Endodermal cell (in vitro differentiated cells): ENCODE measurements around the gene PPP3CB. TPM values are rescaled to one million over a fixed set of nuclear protein-coding genes. Genes with fewer than 3 reads are reported as not detected.

Experiments used
- DNase-seq: peaks from one replicate; pipeline ENCODE4 v3.0.0-alpha.2; 2017
- H3K27ac ChIP-seq: 2 replicates; pipeline ENCODE4 v1.5.1; 2013; ENCODE audit warnings: mild to moderate bottlenecking, low read depth, low read length, moderate library complexity
- H3K27me3 ChIP-seq: 2 replicates; pipeline ENCODE4 v1.6.1; 2013; ENCODE audit warnings: mild to moderate bottlenecking, low read length, moderate library complexity; ENCODE audit not compliant: insufficient read depth, control insufficient read depth, poor library complexity, severe bottlenecking
- H3K36me3 ChIP-seq: 2 replicates; pipeline ENCODE4 v1.7.0; 2013; ENCODE audit warnings: mild to moderate bottlenecking, low read length, moderate library complexity; ENCODE audit not compliant: control insufficient read depth, insufficient read depth
- H3K4me1 ChIP-seq: one replicate; pipeline ENCODE4 v1.7.0; 2013; ENCODE audit warnings: low read length; ENCODE audit not compliant: control insufficient read depth, insufficient read depth
- H3K4me3 ChIP-seq: 2 replicates; pipeline ENCODE4 v1.5.1; 2013; ENCODE audit warnings: mild to moderate bottlenecking, low read length, moderate library complexity
- H3K9ac ChIP-seq: 2 replicates; pipeline ENCODE4 v1.6.1; 2013; ENCODE audit warnings: mild to moderate bottlenecking, low read length, moderate library complexity; ENCODE audit not compliant: poor library complexity, severe bottlenecking; ENCODE audit errors: extremely low read depth
- H3K9me3 ChIP-seq: 2 replicates; pipeline ENCODE4 v1.6.1; 2013; ENCODE audit warnings: mild to moderate bottlenecking, low read length, moderate library complexity; ENCODE audit not compliant: control insufficient read depth
- H3K27ac Mint-ChIP-seq: 2 replicates; pipeline ENCODE4 v1.8.0; 2020; ENCODE audit warnings: mixed read lengths
- H3K27me3 Mint-ChIP-seq: 2 replicates; pipeline ENCODE4 v1.8.0; 2021; ENCODE audit warnings: mild to moderate bottlenecking, mixed read lengths; ENCODE audit not compliant: insufficient read depth
- H3K36me3 Mint-ChIP-seq: 2 replicates; pipeline ENCODE4 v1.8.0; 2020; ENCODE audit warnings: low read depth, mixed read lengths
- H3K4me1 Mint-ChIP-seq: 2 replicates; pipeline ENCODE4 v1.8.0; 2020; ENCODE audit warnings: mixed read lengths
- H3K4me3 Mint-ChIP-seq: 2 replicates; pipeline ENCODE4 v1.8.0; 2020; ENCODE audit warnings: mild to moderate bottlenecking, moderate library complexity, mixed read lengths
- H3K9me3 Mint-ChIP-seq: 2 replicates; pipeline ENCODE4 v1.8.0; 2020; ENCODE audit warnings: mild to moderate bottlenecking, mixed read lengths
- CTCF ChIP-seq: fragments of 200-600 bp; sonication (generic); conservative IDR thresholded peaks from 2 replicates; pipeline ENCODE4 v1.5.0; 2021; ENCODE audit warnings: antibody characterized with exemption, mild to moderate bottlenecking
- WGBS, 2 experiments: methylation state at CpG; one replicate each; pipeline versions ENCODE4 v1.1.5 to v1.1.7; 2013; ENCODE audit warnings: missing lambda C conversion rate in 2 of 2, mixed read lengths in 1 of 2; ENCODE audit not compliant: insufficient coverage in 1 of 2, insufficient read length in 1 of 2; 5-methylcytosine and 5-hydroxymethylcytosine counted together
- total RNA-seq, 2 donors: library from RNA; stranded (reverse); fragmentation: NEBNext Ultra II Directional in 1 of 2; extraction: Animal tissue kit (Norgen Biotek cat#: 25700) in 1 of 2; gene quantifications; 2 replicates in 1 of 2; 3 replicates in 1 of 2; pipeline ENCODE4 v1.2.1, GENCODE V29; 2021

PPP3CB gene
- total RNA-seq, 2 donors from 2014 or later, result 39.2 to 40.2 TPM

GRCh38 chr10:73439055-73439454 lies 56.8 kb downstream of the PPP3CB start:
- no peak overlapping the region for H3K4me3 Mint-ChIP-seq
- Histone ChIP-seq H3K36me3 (peaks cover 57% of the 10 kb centered on the region), H3K4me3 (no peak overlapping the region), H3K27ac (no peak overlapping the region), H3K27me3 (no peaks in the 10 kb centered on the region), H3K9ac (no peak overlapping the region), H3K9me3 (no peaks in the 10 kb centered on the region), H3K4me1 (peaks cover 2% of the 10 kb centered on the region)
- H3K27ac Mint-ChIP-seq, result no peak overlapping the region
- WGBS, 2 experiments, result 100% methylated on average over 1 of the region's 1 CpG; no CpG with 5 or more reads in 1 of the 2 experiments
- H3K9me3 Mint-ChIP-seq, result no peaks in the 10 kb centered on the region
- no peaks in the 10 kb centered on the region for H3K27me3 Mint-ChIP-seq
- DNase-seq, result no peak
- H3K36me3 Mint-ChIP-seq, result peaks cover 12% of the 10 kb centered on the region
- TF ChIP-seq CTCF, result no peak
- peaks cover 7% of the 10 kb centered on the region for H3K4me1 Mint-ChIP-seq

GRCh38 chr10:73433538-73433867 lies 62.3 kb downstream of the PPP3CB start, which contains the start of gene MSS51:
Gene MSS51, minus strand, starts transcription at chr10:73433561. Its CDS starts 5,277 bp downstream, at chr10:73428284.
- no peak within 1 kb of the TSS for H3K27ac ChIP-seq
- H3K4me3 Mint-ChIP-seq, result no peak within 1 kb of the TSS

GRCh38 chr10:73432646-73433537 lies 62.9 kb downstream of the PPP3CB start:
- no peaks in the 10 kb centered on the region for H3K27me3 Mint-ChIP-seq
- WGBS, 2 experiments, result 84 to 88% methylated on average over 1 to 2 of the region's 2 CpGs
- H3K4me1 ChIP-seq, result peaks cover 10% of the 10 kb centered on the region

More at GRCh38 chr10:73433538-73433867, 62.3 kb downstream of the PPP3CB start, which contains the start of gene MSS51:
- no peak for TF ChIP-seq CTCF
- H3K27me3 ChIP-seq, result no peaks in the 10 kb centered on the region
- H3K36me3 ChIP-seq, result peaks cover 43% of the 10 kb centered on the region
- H3K27ac Mint-ChIP-seq, result no peak within 1 kb of the TSS
- H3K4me1 ChIP-seq, result peaks cover 10% of the 10 kb centered on the region
- H3K4me1 Mint-ChIP-seq, result peaks cover 22% of the 10 kb centered on the region
- H3K9me3 ChIP-seq, result peaks cover 6% of the 10 kb centered on the region
- no peaks in the 10 kb centered on the region for H3K27me3 Mint-ChIP-seq
- H3K36me3 Mint-ChIP-seq, result peaks cover 16% of the 10 kb centered on the region
- DNase-seq, result no peak
- H3K9me3 Mint-ChIP-seq, result no peaks in the 10 kb centered on the region
- no peak within 1 kb of the TSS for H3K9ac ChIP-seq
- H3K4me3 ChIP-seq, result no peak within 1 kb of the TSS

More at GRCh38 chr10:73432646-73433537, 62.9 kb downstream of the PPP3CB start:
- no peak for TF ChIP-seq CTCF
- H3K36me3 Mint-ChIP-seq, result peaks cover 16% of the 10 kb centered on the region
- DNase-seq, result no peak
- Histone ChIP-seq H3K36me3 (peaks cover 43% of the 10 kb centered on the region), H3K27me3 (no peaks in the 10 kb centered on the region), H3K9me3 (peaks cover 6% of the 10 kb centered on the region), H3K4me3 (no peak overlapping the region), H3K9ac (no peak overlapping the region), H3K27ac (no peak overlapping the region)
- no peak overlapping the region for H3K27ac Mint-ChIP-seq
- H3K4me3 Mint-ChIP-seq, result no peak overlapping the region
- H3K4me1 Mint-ChIP-seq, result peaks cover 22% of the 10 kb centered on the region
- H3K9me3 Mint-ChIP-seq, result no peaks in the 10 kb centered on the region
